ENCODE results near the gene BTBD17. TPM values are rescaled to one million over a fixed set of nuclear protein-coding genes. Genes with fewer than 3 reads are reported as not detected.

BTBD17 gene
- total and polyA plus RNA-seq, 2 of the 8 experiments (the other 6 are each of a cell fraction or from before 2014, with no cell fraction given) = 7.0 to 14.8 TPM

GRCh38 chr17:74385201-74385600 is 23.5 kb upstream of the BTBD17 start:
- Histone ChIP-seq H4K91ac (replicated peaks; ENCODE audit: insufficient read length, low read length) (no peak overlapping the region), H2BK12ac (ENCODE audit: low read depth, low read length) (no peak overlapping the region), H3K79me2 (ENCODE audit: control insufficient read depth in 1 of 2, insufficient read depth in 2 of 2, low read length in 2 of 2) (no peaks in the 10 kb centered on the region), H4K8ac (ENCODE audit: extremely low read depth, insufficient read depth, low read length) (no peak overlapping the region), H3K4ac (replicated peaks; ENCODE audit: insufficient read length, low read depth, low read length) (no peak overlapping the region), H3K4me2 (ENCODE audit: insufficient read depth in 1 of 2, low read depth in 2 of 2, low read length in 2 of 2) (no peak overlapping the region), H3K27ac (ENCODE audit: low read depth, low read length) (no peak overlapping the region), H3K27me3 (replicated peaks in 1 of 4; ENCODE audit: control insufficient read depth in 3 of 4, extremely low read depth in 1 of 4, insufficient read depth in 3 of 4, low read length in 3 of 4) (no peaks in the 10 kb centered on the region; a peak in 1 of 7 replicates), H2AK5ac (ENCODE audit: low read depth, low read length) (no peak overlapping the region), H3K23ac (ENCODE audit: insufficient read length) (no peak overlapping the region), H2BK5ac (ENCODE audit: low read depth, low read length) (no peak overlapping the region), H3K18ac (ENCODE audit: extremely low read depth, low read length) (no peak overlapping the region), H3K4me1 (replicated peaks in 1 of 4; ENCODE audit: control insufficient read depth in 3 of 4, insufficient read depth in 4 of 4, low read length in 3 of 4) (peaks cover 5 to 27% (median 15%) of the 10 kb centered on the region in 4 experiments), H3K14ac (ENCODE audit: insufficient read length) (no peak overlapping the region), H2BK15ac (ENCODE audit: low read length) (no peak overlapping the region), H3K9ac (replicated peaks in 1 of 4; ENCODE audit: extremely low read depth in 1 of 4, low read depth in 3 of 4, low read length in 3 of 4) (no peak overlapping the region), H3K9me3 (ENCODE audit: insufficient read depth in 2 of 2, low read depth in 1 of 2, low read length in 1 of 2) (no peaks in the 10 kb centered on the region), H3K79me1 (ENCODE audit: low read depth, low read length) (no peaks in the 10 kb centered on the region), H2AFZ (ENCODE audit: low read length) (no peak overlapping the region), H3K4me3 (ENCODE audit: extremely low read depth in 1 of 4, insufficient read depth in 2 of 4, low read depth in 3 of 4, low read length in 4 of 4) (no peak overlapping the region), H4K5ac (ENCODE audit: insufficient read length, low read depth, low read length) (no peak overlapping the region), H3K23me2 (ENCODE audit: low read depth, low read length) (no peaks in the 10 kb centered on the region), H2BK120ac (replicated peaks; ENCODE audit: low read depth, low read length) (no peak overlapping the region), H2BK20ac (ENCODE audit: low read length) (no peak overlapping the region), H3K36me3 (ENCODE audit: control insufficient read depth in 2 of 4, insufficient read depth in 4 of 4, low read length in 3 of 4) (no peaks in the 10 kb centered on the region), H4K20me1 (replicated peaks in 1 of 2; ENCODE audit: control insufficient read depth in 1 of 2, insufficient read depth in 2 of 2, low read length in 2 of 2) (no peaks in the 10 kb centered on the region), H3K56ac (replicated peaks; ENCODE audit: insufficient read length, low read depth, low read length) (no peak overlapping the region)
- no peak for FAIRE-seq
- ChIA-PET POLR2A (ENCODE audit: partially characterized antibody) (interaction anchor here (1.5 kb wide), 1 partner anchor 58 kb away, joined by 4 read pairs; no protein-coding TSS in a partner anchor), CTCF (ENCODE audit: partially characterized antibody) (interaction anchor here (0.6 to 8.4 kb wide), 10 partner anchors 17 to 84 kb away, joined by 3 to 106 read pairs (median 4); partner anchors contain the start of gene GPR142)
- 98% methylated on average over 3 of the region's 3 CpGs; no CpG with 5 or more reads in 1 of the 2 experiments for WGBS, 2 experiments (ENCODE audit: extremely low coverage in 1 of 2, insufficient coverage in 1 of 2, insufficient read length in 1 of 2, insufficient replicate concordance in 2 of 2, low coverage in 1 of 2, low lambda C conversion rate in 2 of 2, missing lambda C conversion rate in 1 of 2)
- TF ChIP-seq SAP30 (IDR thresholded peaks at IDR 0.05; ENCODE audit: insufficient read depth, insufficient replicate concordance, low read length) = no peak
- TF ChIP-seq ZNF274 (IDR thresholded peaks at IDR 0.05; ENCODE audit: borderline replicate concordance, extremely low read depth, low read length) = no peak
- TF ChIP-seq, protein P1, sequence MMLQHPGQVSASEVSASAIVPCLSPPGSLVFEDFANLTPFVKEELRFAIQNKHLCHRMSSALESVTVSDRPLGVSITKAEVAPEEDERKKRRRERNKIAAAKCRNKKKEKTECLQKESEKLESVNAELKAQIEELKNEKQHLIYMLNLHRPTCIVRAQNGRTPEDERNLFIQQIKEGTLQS (IDR thresholded peaks at IDR 0.05; ENCODE audit: insufficient read depth, low read depth, low read length) = no peak
- no peak for TF ChIP-seq RAD21 (IDR thresholded peaks at IDR 0.05 in 1 of 2, conservative IDR thresholded peaks at IDR 0.05 in 1 of 2; ENCODE audit: low read depth in 2 of 2, low read length in 2 of 2)
- TF ChIP-seq BACH1 (IDR thresholded peaks at IDR 0.05; ENCODE audit: low read length) = no peak
- TF ChIP-seq CBX5 (IDR thresholded peaks at IDR 0.05; ENCODE audit: low read depth, low read length) = no peak
- no peak for TF ChIP-seq JUN (IDR thresholded peaks at IDR 0.05; ENCODE audit: low read depth, low read length)
- no peak for TF ChIP-seq RXRA (IDR thresholded peaks at IDR 0.05; ENCODE audit: insufficient read depth, low read depth, low read length)
- no peak for TF ChIP-seq KDM5A (IDR thresholded peaks at IDR 0.05; ENCODE audit: low read length)
- no peak for TF ChIP-seq RFX5 (IDR thresholded peaks at IDR 0.05; ENCODE audit: borderline replicate concordance, low read depth, low read length)
- no peak for TF ChIP-seq CEBPB (IDR thresholded peaks at IDR 0.05; ENCODE audit: low read depth, low read length)
- TF ChIP-seq HDAC6 (IDR thresholded peaks at IDR 0.05; ENCODE audit: low read depth, low read length) = no peak
- no peak for TF ChIP-seq CBX8 (IDR thresholded peaks at IDR 0.05; ENCODE audit: borderline replicate concordance, low read depth, low read length)
- no peak for DNase-seq (ENCODE audit: low read depth in 1 of 2, low spot score in 2 of 2)
